Coronary artery (tissue), 2 donors: Measurements from ENCODE around the gene UNC79.

Experiments
- DNase-seq: peaks from one replicate; pipeline ENCODE4 v3.0.0-alpha.2; 2017; ENCODE audit warnings: low spot score
- H3K27ac ChIP-seq, 2 donors: fragments of 200-600 bp; sonication (generic); one replicate each; pipeline ENCODE4 v1.5.1; 2016 to 2019
- H3K4me3 ChIP-seq: fragments of 200-600 bp; sonication (generic); 2 replicates; pipeline ENCODE4 v1.5.1; 2016; ENCODE audit warnings: mild to moderate bottlenecking, moderate library complexity
- CTCF ChIP-seq: fragments of 200-600 bp; sonication (generic); IDR thresholded peaks from one replicate; pipeline ENCODE4 v1.5.1; 2019; ENCODE audit warnings: antibody characterized with exemption

Gene UNC79

GRCh38 chr14:93669632-93670031, 238.9 kb downstream of the UNC79 start:
- Histone ChIP-seq H3K27ac (no peak overlapping the region), H3K4me3 (no peak overlapping the region)
- DNase-seq = no peak
- no peak for TF ChIP-seq CTCF

DNA sequence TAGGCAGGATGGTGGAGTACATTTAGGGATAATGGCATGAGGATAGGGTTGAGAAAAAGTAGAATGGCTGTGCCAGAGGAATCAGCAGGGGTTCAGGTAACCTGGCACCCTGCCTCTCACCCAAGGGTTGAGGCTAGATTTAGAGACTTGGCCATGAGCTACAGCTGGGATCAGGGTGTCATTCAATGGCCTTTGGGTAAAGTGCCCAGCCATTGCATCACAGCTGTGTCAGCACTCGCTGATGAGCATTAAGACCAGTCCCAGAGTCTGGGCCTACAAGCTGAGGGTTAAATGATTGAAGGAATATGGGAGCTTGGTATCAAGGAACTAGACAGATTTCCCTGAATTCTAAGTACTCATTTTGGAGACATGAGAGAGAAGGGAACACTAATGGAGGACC, 243.6 kb downstream of the UNC79 start:
- Histone ChIP-seq H3K27ac (no peak overlapping the region), H3K4me3 (no peak overlapping the region)
- DNase-seq = no peak
- no peak for TF ChIP-seq CTCF

DNA sequence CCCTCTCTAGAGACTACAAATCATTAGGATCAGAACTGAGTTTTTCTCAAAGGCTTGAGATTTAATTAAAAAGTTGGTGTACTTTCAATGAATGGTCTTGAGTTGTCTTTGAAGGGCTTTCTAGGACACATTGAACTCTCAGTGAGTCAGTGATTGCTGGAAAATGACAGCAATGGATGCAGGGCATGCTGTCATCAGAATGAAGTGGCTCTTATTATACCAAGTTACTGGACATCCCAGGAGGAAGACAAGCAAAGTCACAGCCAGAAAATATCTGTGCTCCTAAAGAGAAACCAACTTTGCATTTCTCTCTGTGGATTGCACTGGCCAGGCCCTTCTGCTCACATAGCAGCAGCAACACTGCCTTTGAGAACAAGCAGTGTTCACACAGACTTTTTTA, 244.9 kb downstream of the UNC79 start:
- no peak for DNase-seq
- H3K27ac ChIP-seq = no peak overlapping the region
- no peak for TF ChIP-seq CTCF
- no peak overlapping the region for H3K4me3 ChIP-seq

- H3K27ac ChIP-seq = no peak overlapping the region
- no peak overlapping the region for H3K4me3 ChIP-seq
- TF ChIP-seq CTCF = no peak
- no peak for DNase-seq
Observed at GRCh38 chr14:93676416-93676958, 245.7 kb downstream of the UNC79 start.

DNA sequence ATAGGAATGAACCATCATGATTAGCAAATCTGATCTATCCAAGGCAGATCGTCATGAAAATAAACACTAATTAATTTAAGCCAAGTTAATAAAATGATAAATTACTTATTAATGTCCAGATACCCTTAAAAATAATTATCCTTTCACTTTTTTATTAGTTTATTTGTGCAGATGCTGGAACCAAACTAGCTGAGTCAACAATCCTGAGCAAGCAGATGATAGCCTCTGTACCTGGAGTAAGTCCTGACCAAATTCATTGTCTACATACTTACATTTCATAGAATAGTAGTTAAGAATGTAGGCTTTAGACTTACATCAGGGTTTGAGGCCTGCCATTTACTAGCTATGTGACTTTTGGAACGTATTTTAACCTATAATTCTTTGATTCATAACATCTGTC, 251.7 kb downstream of the UNC79 start:
- H3K4me3 ChIP-seq = no peak overlapping the region
- no peak for DNase-seq
- no peak for TF ChIP-seq CTCF
- H3K27ac ChIP-seq = no peak overlapping the region

DNA sequence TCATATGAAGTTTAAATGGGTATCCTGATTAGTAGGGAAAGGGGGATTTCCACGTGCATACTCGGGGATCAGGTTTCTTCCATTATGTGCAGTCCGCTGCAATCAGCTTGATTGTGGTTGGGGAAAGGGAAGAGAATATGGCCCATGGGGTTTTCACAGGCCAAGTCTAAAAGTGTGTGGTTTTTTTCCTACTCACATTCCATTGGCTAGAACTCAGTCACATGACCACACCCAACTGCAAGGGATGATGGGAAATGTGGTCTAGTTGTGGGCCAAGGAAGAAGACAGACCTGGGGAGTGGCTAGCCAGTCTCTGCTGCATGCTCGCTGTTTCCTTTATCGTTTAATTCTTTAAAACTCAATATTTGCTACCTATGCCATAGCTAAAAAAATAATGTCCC, 252.5 kb downstream of the UNC79 start:
- TF ChIP-seq CTCF = no peak
- H3K27ac ChIP-seq = no peak overlapping the region
- no peak overlapping the region for H3K4me3 ChIP-seq
- no peak for DNase-seq

GRCh38 chr14:93685121-93685895, 254.6 kb downstream of the UNC79 start:
- no peak for TF ChIP-seq CTCF
- Histone ChIP-seq H3K4me3 (no peak overlapping the region), H3K27ac (no peak overlapping the region)
- no peak for DNase-seq
